Body of pancreas (tissue), 4 donors: ENCODE measurements around the gene SLC20A1.

Source experiments
- CTCF ChIP-seq, 7 experiments: fragments of 450-650 bp in 4 of 7; fragments of 200-600 bp in 3 of 7; sonication (generic) in 3 of 7; IDR thresholded peaks; one replicate each; pipeline ENCODE4 v1.5.1; 2016 to 2019; ENCODE audit warnings: antibody characterized with exemption in 7 of 7
- POLR2A ChIP-seq, 3 donors: fragments of 450-650 bp; IDR thresholded peaks; one replicate each; pipeline ENCODE4 v1.6.1; 2016; ENCODE audit warnings: antibody characterized with exemption in 3 of 3, mild to moderate bottlenecking in 2 of 3

GRCh38 chr2:112708968-112709367 lies 63.2 kb downstream of the SLC20A1 start:
- no peak for TF ChIP-seq CTCF (IDR thresholded peaks at IDR 0.05)
- TF ChIP-seq POLR2A (IDR thresholded peaks at IDR 0.05): no peak
